Stimulated activated CD8-positive, alpha-beta memory T cell treated with anti-CD3 and anti-CD28 coated beads, Interleukin-7, amount 100 ng/mL, for 4 hours (primary cell): ENCODE results near the gene SETD6.
A peak's percentile ranks its signal among the peaks of the same experiment; 100 is the strongest.

ENCODE experiments used
- DNase-seq, 2 donors: peaks; one replicate each; pipeline ENCODE4 v3.0.0-alpha.2; 2020; ENCODE audit warnings: low read depth in 2 of 2

SETD6 gene

GRCh38 chr16:58507963-58508670, 7.2 kb upstream of the SETD6 start:
- DNase-seq: no peak

- DNase-seq: no peak
Measured at GRCh38 chr16:58508671-58509251, 6.6 kb upstream of the SETD6 start.

- no peak for DNase-seq
Measured at GRCh38 chr16:58509256-58510096, 5.8 kb upstream of the SETD6 start.

- DNase-seq: no peak
Measured at GRCh38 chr16:58510097-58510775, 5.1 kb upstream of the SETD6 start.

GRCh38 chr16:58510776-58511628, 4.3 kb upstream of the SETD6 start:
- no peak for DNase-seq

GRCh38 chr16:58511933-58512815, 3.1 kb upstream of the SETD6 start:
- DNase-seq: peak; percentile 70 to 75

- no peak for DNase-seq
Measured at GRCh38 chr16:58513874-58514273, 1.4 kb upstream of the SETD6 start.

GRCh38 chr16:58515871-58516767, 802 bp downstream of the SETD6 start:
- DNase-seq: peak in 1 of 2 donors; percentile 34

- no peak for DNase-seq
Measured at GRCh38 chr16:58516768-58517107, 1.4 kb downstream of the SETD6 start.

GRCh38 chr16:58518083-58518979, 3.0 kb downstream of the SETD6 start:
- no peak for DNase-seq

- DNase-seq: no peak
Measured at GRCh38 chr16:58518980-58519368, 3.7 kb downstream of the SETD6 start.

- DNase-seq: no peak
Measured at GRCh38 chr16:58519707-58520106, 4.4 kb downstream of the SETD6 start.

- DNase-seq: no peak
Measured at GRCh38 chr16:58530179-58530578, 14.9 kb downstream of the SETD6 start.

- DNase-seq: no peak
Measured at GRCh38 chr16:58532414-58532813, 17.1 kb downstream of the SETD6 start.

GRCh38 chr16:58533751-58534470, 18.6 kb downstream of the SETD6 start:
- no peak for DNase-seq

- DNase-seq: no peak
Measured at GRCh38 chr16:58535100-58535499, 19.8 kb downstream of the SETD6 start.

- DNase-seq: no peak
Measured at GRCh38 chr16:58536278-58536677, 21.0 kb downstream of the SETD6 start.
